Measurements from ENCODE around the gene TCF3.

The TCF3 gene

DNA sequence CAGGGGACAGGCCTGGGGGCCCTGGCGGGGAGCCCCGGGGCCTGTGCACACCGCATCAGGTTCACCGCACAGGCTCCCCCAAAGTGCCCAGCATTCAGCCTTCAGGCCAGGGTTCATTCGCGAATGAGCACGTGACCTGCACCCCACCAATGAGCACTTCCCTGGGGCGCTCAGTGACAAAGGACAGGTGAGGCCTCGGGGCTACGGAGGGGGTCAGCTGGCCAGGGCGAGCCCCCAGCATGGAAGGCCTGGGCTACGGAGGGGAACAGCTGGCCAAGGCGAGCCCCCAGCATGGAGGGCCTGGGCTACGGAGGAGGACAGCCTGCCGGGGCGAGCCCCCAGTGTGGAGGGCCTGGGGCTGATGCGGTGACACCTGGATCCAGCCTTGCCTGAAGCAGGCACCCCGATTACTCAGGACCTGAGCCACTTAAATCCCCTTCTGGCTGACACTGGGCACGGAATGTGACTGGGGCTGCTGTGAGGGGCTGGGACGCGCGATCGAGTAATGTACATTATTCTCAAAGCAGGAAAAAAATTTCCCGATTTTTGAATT lies 23.1 kb downstream of the TCF3 start:
- no peak for DNase-seq

DNA sequence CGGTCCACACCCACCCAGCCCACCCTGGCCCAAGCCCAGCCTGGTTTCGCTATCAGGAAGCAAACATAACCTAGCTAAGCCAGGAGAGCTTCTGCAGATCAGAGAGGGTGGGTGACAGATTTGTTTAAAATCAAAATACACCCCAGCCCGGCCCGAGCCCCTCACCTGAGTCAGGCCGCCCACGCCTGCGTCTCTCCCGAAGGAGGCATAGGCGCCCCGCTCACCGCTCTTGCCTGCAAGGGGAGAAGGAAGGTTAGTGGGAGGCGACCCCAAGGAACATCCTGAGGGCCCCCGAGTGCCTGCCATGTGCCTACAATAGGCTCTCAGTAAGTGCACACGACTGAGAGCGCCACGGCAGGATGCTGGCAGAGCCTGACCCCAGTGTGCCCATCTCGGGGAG lies 25.2 kb downstream of the TCF3 start:
- DNase-seq = no peak

DNA sequence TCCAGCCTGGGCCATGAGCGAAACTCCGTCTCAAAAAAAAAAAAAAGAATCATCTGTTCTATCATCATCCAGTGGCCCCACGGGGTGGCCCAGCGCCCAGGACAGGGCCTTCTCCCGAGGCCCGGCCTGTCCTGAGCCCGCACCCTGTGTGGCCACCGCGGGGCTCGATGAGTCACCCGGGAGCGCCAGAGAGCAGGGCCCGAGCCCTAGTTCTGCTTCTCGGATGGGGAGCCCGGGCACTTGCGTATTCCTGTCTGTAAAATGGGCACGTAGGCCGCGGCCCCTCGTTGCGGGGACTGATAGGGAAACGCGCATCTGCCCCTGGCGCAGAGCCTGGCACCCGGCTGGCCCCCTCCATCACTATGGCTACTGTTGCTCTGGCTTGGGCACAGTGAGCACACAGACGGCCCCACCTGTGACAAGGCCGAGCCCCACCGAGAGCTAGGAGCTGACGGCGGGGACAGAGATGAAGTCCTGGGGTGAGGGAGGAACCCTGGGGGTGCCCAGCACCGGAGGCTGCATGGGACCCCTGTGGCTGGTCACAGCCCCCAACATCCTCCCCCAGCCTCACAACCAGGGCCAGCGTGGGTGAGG lies 25.9 kb downstream of the TCF3 start:
- DNase-seq = no peak

DNA sequence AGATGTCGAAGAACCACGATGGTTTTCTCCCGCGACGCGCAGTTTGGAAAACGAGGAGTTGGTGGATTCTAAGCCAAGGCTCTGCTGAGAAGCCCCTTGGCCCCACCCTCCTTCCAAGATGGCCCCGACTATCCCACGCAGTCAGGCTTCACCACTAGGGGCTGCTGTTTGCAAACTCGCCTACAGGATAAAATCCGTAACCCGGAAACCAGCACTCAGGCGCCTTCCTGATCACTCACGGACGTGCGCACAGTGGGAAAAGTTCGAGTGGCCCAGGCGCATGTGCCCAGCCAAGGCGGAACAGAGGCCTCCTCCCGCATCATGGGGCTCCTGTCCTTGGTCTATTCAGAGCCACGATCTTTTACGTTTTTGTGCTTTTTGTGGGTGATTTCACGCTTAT lies 28.0 kb downstream of the TCF3 start:
- peak; percentile 51 for DNase-seq

DNA sequence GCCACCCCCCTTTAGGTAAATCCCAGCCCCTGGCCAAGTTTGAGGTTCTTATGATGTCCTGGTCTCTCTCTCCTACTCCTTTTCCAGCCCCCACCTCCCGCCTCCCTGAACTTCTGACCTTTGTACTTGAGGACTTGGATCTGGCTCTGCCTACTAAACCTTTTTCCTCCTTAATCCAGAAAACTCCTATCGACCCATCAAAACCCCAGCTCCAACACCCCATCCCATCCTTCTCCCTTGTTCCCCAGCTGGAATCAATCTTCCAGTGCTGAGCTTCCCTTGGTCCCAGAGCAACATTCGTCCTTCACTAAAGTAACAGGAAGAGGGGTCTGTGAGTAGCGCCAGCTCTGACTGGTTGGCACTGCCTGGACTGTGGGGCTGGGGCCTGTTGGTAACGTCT lies 29.9 kb downstream of the TCF3 start:
- no peak for DNase-seq

DNA sequence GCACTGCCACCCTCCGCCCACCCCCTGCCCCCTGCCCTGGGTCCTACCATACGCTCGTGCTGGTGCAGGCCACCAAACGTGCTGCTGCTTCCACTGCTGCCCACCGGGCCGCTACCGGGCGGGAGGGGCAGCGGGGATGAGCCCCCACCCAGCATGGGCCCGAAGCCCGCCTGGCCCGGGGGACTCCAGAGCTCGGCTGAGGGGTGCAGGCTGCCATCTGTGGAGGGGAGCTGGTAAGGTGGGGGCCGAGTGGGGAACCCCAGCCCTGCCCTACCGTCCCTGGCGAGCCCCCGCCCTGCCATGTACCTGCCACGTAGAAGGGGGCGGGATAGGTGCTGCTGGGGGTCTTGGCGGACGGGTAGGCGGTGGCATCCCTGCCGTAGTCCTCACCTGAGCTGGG lies 30.4 kb downstream of the TCF3 start:
- DNase-seq = no peak

DNA sequence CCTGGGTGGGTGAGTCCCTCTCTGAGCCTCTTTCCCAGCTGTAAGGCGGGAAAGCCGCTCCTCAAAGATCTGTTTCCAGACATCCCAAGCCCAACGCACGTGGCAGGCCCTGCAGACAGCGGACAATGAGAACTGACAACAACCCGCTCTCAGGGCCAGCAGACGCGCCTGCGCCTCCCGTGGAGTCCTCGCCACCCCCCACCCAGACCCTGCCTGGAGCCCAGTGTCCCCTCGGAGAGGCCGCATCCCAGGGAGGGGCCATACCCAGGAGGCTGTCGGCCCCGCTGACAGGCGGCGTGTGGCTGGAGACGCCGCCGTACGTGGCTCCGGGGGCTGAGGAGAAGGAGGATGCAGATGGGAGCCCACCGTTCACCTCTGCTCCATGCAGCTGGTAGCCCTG lies 30.8 kb downstream of the TCF3 start:
- DNase-seq = no peak

DNA sequence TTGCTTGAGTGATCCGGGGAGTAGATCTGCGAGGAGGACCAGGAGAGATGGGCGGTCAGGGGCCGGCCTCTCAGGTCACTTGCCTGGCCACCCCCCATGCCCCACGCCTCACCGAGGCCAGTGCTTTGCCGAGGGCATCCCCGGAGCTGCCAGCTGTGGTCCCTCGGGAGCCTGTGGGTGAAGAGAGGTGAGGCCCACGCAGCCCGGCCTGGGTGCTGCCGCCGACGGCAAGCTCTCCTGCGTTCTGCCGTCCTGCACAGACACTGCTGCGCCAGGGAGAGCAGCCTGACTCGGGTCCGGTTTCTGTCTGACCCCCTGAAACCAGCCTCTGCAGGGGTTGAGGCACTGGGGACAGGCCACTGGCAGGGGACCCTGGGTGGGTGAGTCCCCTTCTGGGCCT lies 31.4 kb downstream of the TCF3 start:
- no peak for DNase-seq

DNA sequence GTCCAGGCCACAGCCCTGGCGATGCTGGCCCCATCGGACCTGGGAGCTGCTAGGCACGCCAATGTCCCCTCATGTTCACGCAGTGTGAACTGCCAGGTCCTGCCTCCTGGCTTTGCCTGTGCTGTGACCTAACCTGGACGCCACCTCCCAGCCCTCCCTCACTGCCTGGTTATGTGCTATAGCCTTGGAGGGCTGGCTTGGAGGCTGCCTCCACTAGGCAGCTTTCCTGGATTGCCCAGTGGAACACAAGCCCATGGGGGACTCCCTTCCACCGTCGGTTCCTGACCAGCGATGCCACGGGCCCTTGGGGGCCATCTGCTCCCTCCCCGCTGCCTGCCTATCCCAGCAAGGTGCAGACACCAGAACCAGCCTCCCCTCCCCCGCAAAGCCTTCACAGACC lies 31.9 kb downstream of the TCF3 start:
- DNase-seq = no peak

DNA sequence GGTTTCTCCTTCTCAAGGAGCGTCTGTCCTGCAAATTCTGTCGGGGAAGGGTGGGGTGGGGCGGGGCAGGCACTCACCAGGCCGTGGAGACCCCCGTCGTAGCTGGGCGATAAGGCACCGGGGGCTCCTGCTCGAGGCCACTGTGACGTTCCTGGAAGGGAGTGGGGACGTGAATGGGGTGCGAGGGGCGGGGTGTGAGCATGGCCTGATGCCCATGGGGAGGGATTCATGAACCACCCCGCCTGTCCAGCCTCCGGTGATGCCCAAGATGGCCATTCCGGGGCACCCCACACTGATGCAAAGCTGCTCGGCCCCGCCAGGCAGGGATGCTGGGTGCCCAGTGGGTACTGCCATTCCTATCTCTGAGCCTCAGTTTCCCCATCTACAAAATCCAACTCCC lies 32.7 kb downstream of the TCF3 start:
- no peak for DNase-seq

DNA sequence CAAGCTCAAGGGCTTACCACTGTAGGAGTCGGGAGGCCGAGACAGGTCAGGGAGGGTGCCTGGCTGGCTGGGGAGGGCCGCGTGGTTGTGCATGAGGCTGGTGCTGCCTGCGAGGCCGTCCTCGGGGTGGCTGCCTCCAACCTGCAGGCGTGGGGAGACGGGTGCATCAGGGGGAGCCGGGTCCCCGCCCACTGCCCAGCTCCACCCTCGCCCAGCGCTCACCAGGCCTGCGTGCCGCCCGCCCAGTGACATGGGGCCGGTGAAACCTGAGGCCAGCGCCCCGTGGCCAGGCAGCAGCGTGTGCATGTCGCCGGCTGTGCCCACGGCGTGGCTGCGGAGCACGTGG lies 33.3 kb downstream of the TCF3 start:
- no peak for DNase-seq

DNA sequence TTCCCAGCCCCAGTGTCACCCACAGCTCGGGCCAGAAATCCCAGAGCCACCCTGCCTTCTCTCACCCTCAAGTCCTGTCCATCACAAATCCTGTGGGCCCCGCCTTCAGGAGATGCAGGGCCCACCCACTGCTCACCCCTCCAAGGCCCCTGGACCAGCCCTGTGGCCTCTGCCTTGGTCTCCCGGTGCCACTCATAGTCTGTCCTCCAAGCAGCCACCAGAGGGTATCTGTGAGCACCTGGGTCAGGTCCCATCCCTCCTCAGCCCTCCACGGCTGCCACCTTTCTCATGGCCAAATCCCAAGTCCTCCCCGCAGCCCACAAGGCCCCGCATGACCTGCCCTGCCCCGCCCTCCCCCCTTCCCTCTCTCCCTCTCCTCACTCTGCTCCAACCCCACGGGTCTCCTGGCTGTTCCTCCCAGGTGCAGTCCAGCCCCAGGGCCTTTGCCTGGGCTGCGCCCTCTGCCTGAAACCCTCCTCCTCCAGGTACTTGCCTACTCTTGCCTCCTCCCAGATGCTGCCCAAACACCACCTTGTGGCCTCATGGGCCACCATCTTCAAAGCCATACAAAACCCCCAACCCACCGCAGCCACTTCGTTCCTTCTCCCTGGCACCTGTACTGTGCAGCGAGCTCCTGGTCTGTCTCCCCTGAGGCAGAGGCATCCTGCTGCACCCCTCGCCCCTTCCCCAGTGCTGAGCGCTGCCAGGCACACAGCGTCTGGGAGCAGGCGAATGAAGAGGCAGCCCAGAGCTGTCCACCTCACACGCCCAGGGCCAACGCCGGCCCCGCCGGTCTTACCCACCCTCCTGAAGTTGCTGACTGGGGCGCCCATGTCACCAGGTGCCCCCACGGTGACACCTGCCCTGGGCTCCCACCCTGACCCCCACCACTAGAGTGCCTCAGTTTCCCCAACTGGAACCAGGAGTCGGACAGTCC lies 34.0 kb downstream of the TCF3 start:
- peak; percentile 26 for DNase-seq

DNA sequence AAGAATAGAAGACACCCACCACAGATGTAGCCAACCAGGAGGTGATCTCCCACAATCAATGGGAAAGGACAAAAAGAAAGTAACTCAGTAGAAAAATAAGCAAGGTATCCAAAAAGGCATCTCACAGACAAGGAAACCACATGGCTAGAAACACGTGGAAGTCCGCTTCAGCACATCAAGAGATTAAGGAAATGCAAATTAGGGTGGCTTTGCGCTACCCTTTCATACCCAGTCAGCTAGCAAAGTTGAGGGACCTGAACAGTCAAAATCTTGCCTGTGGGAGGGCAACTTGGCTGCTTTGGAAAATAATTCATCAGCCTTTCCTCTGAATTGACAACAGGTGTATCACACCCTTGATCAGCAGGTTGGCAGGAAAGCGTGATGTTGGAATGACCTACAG lies 35.5 kb downstream of the TCF3 start:
- no peak for DNase-seq

DNA sequence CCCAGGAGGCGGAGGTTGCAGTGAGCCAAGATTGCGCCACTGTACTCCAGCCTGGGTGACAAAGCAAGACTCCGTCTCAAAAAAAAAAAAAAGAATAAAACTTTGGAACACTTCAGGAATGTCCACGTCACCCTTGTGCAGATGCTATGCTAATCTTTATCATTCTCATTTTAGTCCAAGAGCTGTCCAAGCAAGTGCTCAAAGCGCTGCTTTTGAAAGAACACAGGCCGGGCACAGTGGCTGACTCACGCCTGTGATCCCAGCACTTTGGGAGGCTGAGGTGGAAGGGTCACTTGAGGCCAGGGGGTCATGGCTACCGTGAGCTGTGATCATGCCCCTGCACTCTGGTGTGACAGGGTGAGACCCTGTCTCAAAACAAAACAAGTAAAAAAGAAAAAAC lies 36.0 kb downstream of the TCF3 start:
- no peak for DNase-seq

DNA sequence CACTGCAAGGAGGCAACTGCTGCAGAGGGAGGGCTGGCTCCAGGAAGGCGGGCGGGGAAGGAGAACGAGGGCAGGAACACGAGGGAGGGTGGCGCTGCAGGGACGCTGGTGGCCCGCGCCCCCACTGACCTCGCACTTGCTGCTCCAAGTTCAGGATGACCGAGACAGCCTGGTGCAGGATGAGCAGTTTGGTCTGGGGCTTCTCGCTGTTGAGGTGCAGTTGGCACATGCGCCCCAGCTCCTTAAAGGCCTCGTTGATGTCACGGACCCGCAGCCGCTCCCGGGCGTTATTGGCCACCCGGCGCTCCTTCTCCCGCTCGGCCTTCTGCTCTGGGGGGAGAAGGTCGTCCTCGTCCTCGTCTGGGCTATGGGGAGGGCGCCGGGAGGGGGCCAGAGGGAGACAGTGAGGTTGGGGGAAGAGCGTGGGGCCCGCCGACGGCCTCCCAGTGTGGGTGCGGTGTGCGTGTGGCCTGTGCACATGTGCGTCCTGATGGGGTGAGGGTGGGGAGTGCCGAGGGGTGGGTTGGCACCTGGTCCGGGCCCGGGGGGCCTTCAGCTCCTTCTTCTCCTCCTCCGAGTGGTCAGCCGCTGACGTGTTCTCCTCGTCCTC lies 37.2 kb downstream of the TCF3 start:
- no peak for DNase-seq

DNA sequence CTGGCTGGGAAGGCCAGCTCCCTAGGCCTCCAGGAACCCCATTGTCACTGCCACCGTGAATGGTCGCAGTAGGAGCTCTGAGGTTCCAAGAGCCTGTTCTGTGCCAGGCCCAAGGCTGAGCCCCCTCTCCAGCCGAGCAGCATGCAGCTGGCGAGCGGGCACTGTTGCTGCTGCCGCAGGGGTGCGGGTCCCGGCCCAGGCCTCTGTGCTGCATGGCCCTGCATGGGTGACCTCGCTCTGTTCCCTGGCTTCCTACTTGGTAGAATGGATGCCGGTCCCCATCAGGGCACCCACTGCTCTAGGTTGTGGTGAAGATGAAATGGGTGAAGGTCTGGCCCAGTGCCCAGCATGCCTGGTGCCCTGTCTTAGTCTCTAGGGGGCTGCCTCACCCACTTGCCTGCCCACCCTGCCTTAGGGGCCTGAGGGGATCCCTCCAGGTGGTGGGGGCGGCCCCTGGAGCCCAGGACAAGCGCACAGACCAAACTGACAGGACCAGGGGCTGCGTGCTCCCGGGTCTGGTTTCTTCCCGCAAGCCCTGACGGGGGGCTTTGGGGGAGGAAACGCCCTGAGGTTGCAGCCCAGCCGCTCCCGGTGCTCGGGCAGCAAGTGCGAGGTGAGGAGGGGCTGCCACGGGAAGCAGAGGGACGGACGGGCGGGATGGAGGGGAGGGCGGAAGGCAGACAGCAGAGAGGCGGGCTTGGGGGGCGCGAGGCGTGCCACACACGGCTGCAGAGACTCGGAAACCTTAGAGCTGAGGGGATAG lies 38.4 kb downstream of the TCF3 start:
- DNase-seq = no peak

DNA sequence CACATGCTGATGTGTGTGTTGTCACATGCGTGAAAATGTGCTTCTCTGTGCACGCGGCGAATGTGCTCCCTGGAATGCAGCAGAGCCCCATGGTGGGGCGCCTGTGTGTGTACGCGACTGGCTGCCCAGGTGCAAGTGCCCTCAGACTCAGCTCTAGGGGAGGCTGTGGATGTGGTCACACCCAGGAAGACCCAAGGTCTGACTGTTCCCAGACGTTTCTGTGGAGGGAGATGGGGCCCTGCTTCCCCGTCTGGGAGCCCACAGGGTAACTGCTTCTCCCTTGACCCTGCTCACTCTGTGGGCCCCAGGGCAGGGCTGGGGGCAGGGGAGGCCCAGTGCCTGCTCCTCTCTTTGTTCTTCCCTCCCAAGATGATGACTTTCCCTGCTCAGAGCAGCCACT lies 39.3 kb downstream of the TCF3 start:
- no peak for DNase-seq

DNA sequence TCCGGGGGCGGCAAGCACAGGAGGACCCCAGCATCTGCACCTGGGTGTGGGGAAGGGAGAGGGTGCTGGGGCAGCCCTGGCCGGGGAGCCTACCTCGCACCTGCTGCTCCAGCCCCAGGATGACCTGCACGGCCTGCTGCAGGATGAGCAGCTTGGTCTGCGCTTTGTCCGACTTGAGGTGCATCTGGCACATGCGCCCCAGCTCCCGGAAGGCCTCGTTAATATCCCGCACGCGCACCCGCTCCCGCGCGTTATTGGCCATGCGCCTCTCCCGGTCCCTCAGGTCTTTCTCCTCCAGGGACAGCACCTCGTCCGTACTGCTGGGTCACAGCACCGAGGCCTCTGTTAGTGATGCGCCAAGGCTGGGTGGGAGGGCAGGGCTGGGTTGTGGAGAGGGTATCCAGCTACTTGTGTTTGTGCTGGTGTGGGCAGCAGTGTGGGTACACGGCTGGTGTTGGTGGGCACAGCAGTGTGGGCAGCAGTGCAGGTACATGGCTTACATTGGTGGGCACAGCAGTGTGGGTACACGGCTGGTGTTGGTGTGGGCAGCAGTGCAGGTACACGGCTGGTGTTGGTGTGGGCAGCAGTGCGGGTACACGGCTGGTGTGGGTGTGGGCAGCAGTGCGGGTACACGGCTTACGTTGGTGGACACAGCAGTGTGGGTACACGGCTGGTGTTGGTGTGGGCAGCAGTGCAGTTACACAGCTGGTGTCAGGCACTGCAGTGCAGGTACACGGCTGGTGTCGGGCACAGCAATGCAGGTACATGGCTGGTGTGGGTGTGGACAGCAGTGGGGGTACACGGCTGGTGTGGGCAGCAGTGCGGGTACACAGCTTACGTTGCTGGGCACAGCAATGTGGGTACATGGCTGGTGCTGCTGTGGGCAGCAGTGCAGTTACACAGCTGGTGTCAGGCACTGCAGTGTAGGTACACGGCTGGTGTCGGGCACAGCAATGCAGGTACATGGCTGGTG lies 40.0 kb downstream of the TCF3 start:
- no peak for DNase-seq

DNA sequence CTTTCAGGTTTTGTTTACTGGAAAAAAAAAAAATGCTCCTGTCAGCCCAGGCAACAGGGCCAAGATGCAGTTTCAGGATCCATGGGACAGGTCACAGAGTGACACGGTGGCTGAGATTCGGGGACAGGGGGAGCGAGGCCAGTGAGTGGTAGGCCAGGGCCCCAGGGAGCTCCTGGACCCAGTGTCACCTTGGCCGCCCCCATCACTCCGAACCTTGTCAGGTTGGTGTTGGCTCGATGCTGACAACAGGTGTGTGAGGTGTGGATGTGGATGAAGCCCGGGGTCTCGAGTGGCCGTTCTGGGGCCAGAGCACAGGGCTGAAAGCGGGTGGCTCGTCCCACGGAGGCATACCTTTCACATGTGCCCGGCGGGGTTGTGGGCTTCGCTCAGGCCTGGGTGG lies 41.1 kb downstream of the TCF3 start:
- no peak for DNase-seq

DNA sequence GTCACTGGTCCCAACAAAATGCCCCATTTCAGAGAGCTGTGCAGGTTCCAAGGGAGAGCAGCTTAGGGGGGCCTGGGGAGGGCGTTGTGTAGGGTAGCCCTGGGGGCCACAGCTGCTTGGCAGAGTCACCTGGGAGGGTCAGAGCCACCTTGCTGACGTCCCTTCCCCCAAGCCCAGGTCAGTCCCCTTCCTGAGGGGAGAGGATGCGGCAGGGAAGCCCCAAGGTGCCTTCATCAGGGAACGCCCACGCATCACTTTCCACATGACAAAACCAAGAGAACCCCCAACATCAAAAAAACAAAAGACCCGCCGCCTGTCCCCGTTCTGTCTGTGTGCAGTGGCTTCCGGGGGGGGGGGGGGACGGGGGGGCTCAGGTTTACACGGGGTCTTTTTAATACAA lies 41.8 kb downstream of the TCF3 start:
- DNase-seq = no peak

DNA sequence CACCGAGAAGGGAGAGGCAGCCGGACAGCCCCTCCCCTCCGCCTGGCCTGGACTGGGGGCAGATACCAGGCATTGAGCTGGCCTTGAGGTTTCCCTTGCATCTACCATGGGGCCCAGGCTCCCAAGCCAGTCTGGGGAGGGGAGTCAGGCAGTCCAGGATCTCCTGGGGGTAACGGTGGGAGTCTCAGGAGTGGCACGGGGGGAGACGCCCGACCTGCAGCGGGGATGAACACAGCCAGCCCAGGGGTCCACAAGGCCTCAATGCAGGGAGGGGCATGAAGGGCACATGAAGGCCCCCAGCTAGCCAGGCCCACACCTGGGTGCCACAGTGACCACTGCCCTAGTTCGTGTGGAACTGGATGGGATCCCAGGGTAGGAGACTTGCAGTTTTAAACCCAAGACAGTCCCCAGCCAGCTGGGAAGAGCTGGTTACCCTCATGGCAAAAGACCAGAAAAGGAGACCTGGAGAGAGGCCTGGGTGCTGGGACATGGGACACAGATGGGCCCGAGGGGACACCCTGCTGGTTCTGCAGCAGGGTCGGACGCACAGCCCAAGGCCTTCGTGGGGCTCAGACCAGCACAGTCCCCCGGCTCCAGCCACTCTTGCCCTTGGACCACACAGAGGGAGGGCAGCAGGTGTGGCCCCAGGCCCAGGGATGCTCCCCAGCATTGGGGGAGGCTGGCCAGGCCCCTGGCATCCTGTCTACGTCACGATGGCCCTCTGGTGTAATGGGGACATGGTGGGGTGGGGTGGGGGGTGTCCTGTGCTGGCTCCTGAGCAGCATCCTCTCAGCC lies 42.5 kb downstream of the TCF3 start:
- DNase-seq = no peak

All from activated CD4-positive, alpha-beta T cell treated with anti-CD3 and anti-CD28 coated beads, Interleukin-2, amount 50 U/mL, for 1 hour (primary cell).